WI38 (cell line): ENCODE data around the gene RERE.

Experiments
- H3K4me3 ChIP-seq: 2 replicates; pipeline ENCODE4 v1.5.1; 2011; ENCODE audit warnings: low read depth, mild to moderate bottlenecking, control low read depth, low read length
- TF ChIP-seq, protein P1 (sequence below): IDR thresholded peaks from 2 replicates; pipeline ENCODE4 v1.5.1; 2012; ENCODE audit warnings: low read depth, mild to moderate bottlenecking, control low read depth, low read length

The RERE gene

DNA sequence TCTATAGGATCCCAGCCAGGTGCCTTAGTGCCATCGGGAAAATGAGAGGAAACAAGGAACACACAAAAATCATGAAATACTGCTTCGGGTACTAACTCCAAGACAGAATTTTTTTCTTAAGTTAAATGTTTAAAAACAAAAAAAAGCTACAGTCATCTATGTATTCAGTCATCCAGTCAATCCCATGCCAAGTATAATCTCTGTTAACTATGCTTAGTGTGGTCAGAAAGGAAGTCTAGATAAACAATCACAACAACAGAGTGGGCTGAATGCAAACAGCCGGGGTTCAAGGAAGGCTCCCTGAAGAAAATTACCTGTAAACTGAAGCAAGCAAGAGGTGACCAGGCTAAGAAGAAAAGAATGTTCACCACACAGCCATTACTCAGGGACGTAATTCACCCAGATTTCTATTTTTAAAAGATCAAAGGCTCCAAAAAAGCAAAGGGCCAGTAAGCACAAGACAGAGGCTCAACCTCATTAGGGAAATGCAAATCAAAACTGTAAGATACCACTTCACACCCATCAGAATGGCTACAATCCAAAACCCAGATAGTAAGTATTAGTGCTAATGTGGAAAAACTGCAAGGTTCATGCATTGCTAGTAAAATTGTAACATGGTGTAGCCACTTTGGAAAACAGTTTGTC, 53.0 kb downstream of the RERE start:
- no peak overlapping the region for H3K4me3 ChIP-seq
- TF ChIP-seq, protein P1, sequence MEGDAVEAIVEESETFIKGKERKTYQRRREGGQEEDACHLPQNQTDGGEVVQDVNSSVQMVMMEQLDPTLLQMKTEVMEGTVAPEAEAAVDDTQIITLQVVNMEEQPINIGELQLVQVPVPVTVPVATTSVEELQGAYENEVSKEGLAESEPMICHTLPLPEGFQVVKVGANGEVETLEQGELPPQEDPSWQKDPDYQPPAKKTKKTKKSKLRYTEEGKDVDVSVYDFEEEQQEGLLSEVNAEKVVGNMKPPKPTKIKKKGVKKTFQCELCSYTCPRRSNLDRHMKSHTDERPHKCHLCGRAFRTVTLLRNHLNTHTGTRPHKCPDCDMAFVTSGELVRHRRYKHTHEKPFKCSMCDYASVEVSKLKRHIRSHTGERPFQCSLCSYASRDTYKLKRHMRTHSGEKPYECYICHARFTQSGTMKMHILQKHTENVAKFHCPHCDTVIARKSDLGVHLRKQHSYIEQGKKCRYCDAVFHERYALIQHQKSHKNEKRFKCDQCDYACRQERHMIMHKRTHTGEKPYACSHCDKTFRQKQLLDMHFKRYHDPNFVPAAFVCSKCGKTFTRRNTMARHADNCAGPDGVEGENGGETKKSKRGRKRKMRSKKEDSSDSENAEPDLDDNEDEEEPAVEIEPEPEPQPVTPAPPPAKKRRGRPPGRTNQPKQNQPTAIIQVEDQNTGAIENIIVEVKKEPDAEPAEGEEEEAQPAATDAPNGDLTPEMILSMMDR: no peak

DNA sequence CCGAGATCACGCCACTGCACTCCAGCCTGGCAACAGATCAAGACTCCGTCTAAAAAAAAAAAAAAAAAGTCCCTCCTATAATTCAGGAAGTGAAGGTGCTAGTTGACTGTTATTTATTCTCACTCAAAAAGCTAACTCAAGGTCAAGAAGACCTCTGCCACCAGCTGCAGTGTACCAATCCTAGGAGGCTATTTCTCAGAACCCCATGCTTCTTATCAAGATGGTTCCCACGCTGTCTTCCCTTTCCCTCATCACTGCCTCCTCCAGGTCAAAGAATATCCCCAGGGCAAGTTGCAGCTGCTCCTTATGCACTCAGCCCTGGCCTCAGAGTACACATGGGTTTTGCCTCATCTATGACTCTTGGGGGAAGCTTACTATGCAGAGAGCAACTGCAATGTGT, 53.6 kb downstream of the RERE start:
- TF ChIP-seq, protein P1: no peak
- H3K4me3 ChIP-seq: no peak overlapping the region

DNA sequence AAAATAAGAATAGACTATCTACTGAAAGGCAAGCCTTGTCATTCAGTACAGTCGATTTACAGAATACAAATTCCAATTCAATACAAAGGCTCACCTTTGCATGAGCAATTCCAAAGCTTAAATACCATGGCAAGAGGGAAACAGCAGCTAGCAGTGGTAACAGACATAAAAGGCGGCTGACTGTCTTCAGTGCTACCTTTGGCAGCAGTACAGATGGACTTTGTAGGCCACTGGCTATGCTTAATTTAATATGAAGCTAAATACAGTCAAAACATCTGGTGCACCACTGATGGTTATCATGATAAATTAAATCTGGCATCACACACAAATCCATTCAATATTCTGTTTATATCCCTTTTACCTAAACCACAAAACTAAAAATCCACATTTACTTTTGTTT, 62.4 kb downstream of the RERE start:
- no peak overlapping the region for H3K4me3 ChIP-seq
- TF ChIP-seq, protein P1: no peak

DNA sequence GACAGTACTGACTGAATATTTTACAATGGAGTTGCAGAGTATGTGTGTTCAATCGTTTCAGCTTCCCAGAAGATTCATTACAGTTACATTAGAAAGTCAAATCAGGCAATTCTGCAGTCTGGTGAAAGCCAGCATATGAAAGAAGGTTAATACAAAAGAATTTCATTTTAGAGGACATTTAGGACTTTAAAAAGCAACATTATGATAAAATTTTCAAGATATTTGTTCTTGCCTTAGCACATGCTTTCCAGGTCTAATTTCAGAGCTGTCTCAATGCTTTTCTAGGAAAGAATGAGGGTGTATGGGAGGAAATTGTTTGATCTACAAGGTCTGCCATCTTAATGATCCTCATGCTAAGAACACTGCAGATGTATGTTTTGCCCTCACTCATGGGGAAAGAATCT, 63.2 kb downstream of the RERE start:
- TF ChIP-seq, protein P1: no peak
- H3K4me3 ChIP-seq: no peak overlapping the region

DNA sequence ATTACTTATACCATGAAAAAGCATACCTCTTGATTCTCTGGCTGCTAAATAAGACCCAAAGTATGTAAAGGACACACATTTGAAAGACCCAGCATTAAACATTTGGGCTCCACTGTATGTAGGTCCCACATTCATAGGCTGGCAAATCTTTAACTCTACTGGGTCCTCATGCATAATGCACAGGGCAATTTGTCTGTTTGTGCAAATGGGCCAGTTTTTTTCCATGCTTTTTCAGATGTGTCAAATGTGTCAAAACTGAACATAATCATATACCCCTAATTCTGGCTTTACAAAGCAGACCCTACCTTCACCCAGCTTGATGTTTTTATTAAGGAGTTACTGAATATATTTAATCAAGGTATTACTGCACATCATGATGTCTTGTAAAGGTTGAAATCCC, 63.7 kb downstream of the RERE start:
- TF ChIP-seq, protein P1: no peak
- H3K4me3 ChIP-seq: no peak overlapping the region

DNA sequence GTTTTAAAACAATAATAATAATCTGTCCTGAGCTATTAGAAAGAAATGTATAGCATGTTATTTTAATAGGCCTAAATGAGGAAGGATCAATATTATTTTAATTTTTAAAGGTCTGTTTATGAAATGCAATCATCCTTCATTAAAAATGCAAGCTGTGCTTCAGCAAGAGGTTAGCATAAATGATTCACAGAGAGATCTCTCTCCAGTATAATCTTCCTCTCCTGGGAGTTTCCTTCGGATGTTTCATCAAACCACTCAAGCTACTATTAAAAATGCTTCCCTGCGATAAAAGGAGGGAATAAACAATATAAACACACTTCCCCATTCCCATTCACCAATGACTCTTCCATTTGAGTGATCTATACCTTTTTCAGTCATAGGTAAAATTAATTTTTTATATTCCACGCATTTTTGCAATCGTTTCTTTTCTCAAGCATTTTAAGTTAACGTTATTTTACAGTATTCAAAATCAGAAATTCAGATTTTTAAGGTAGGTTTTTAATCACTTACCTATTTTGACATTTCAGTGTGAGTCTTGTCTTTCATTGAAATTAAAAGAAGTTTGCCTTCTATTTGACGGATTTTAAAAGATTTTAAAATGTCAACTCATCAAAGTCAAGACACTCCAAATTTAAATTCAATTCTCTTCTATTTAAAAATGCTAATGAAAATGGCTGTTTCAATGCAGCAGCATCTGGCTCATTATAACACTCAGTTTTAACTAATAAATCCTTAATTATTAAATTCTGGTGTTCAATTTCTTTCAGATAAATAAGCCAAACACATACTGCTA, 64.3 kb downstream of the RERE start:
- no peak overlapping the region for H3K4me3 ChIP-seq
- TF ChIP-seq, protein P1: no peak

DNA sequence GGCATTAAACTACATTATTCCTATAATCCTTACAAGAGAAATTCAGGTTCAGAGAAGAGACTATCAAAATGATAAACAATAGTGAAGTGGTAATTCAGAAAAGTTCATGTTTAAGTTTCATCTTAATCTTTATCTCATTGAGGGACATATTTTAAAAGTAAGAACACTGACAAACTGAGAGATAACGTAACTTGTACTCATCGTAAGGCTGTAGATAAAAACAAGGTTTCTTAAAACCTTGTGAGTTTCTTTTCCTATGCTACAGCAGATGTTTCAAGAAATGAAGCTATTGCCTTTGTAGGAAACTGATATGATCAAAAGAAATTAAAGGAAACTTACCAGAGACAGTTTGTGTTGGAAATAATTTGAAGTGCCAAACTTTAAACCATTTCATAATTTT, 65.0 kb downstream of the RERE start:
- TF ChIP-seq, protein P1: no peak
- no peak overlapping the region for H3K4me3 ChIP-seq
